ENCODE measurements around the gene TBC1D22A. TPM values are rescaled to one million over a fixed set of nuclear protein-coding genes. Genes with fewer than 3 reads are reported as not detected.

Gene TBC1D22A
- total RNA-seq, 1 experiment from 2014 or later, result 20.9 TPM

GRCh38 chr22:47000888-47001287 is 238.4 kb downstream of the TBC1D22A start (continued):
- TF ChIP-seq, protein P1, sequence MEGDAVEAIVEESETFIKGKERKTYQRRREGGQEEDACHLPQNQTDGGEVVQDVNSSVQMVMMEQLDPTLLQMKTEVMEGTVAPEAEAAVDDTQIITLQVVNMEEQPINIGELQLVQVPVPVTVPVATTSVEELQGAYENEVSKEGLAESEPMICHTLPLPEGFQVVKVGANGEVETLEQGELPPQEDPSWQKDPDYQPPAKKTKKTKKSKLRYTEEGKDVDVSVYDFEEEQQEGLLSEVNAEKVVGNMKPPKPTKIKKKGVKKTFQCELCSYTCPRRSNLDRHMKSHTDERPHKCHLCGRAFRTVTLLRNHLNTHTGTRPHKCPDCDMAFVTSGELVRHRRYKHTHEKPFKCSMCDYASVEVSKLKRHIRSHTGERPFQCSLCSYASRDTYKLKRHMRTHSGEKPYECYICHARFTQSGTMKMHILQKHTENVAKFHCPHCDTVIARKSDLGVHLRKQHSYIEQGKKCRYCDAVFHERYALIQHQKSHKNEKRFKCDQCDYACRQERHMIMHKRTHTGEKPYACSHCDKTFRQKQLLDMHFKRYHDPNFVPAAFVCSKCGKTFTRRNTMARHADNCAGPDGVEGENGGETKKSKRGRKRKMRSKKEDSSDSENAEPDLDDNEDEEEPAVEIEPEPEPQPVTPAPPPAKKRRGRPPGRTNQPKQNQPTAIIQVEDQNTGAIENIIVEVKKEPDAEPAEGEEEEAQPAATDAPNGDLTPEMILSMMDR (IDR thresholded peaks at IDR 0.05 in 2 of 3, conservative IDR thresholded peaks at IDR 0.05 in 1 of 3; ENCODE audit: borderline replicate concordance in 1 of 3, insufficient read depth in 1 of 3, low read depth in 2 of 3, low read length in 2 of 3), result no peak
- TF ChIP-seq POLR2AphosphoS5 (IDR thresholded peaks at IDR 0.05; ENCODE audit: low read depth, low read length) (no peak), SP1 (IDR thresholded peaks at IDR 0.05; ENCODE audit: low read depth) (no peak), ATF3 (IDR thresholded peaks at IDR 0.05) (no peak), YY1 (IDR thresholded peaks at IDR 0.05; ENCODE audit: extremely low read depth, insufficient replicate concordance, low read depth, low read length) (no peak), EZH2 (IDR thresholded peaks at IDR 0.05) (no peak), JUND (IDR thresholded peaks at IDR 0.05) (no peak)

GRCh38 chr22:47001288-47001687 is 238.8 kb downstream of the TBC1D22A start:
- H3K27ac ChIP-seq (ENCODE audit: low read depth, low read length), result no peak overlapping the region
- ATAC-seq (no peak), DNase-seq (ENCODE audit: low read depth, low spot score) (no peak)
- intact Hi-C loops (cut with micrococcal nuclease), result no loop called here
- H2AFZ ChIP-seq (ENCODE audit: low read depth, low read length, poor library complexity, severe bottlenecking), result no peak overlapping the region
- no peak overlapping the region for H3K9ac ChIP-seq (ENCODE audit: low read length)
- ChIA-PET CTCF (no interaction called here), RAD21 (ENCODE audit: low non-redundant PET in 1 of 2, low total read pairs in 2 of 2, uncharacterized antibody in 2 of 2, unreplicated experiment in 2 of 2) (no interaction called here), POLR2A (no interaction called here)
- H3K4me1 ChIP-seq (ENCODE audit: control insufficient read depth in 1 of 2, insufficient read depth in 2 of 2, low read length in 2 of 2), result peaks cover 3 to 16% of the 10 kb centered on the region in 2 experiments; a peak in 3 of 4 replicates
- H3K36me3 ChIP-seq (ENCODE audit: control insufficient read depth in 1 of 2, insufficient read depth in 2 of 2, low read length in 2 of 2), result no peaks in the 10 kb centered on the region
- H3K4me2 ChIP-seq (ENCODE audit: low read length), result no peak overlapping the region
- no peak overlapping the region for H3K4me3 ChIP-seq (replicated peaks in 1 of 2; ENCODE audit: low read depth in 1 of 2, low read length in 2 of 2)
- H3K9me2 ChIP-seq (ENCODE audit: insufficient read depth), result no peaks in the 10 kb centered on the region
- H3K79me2 ChIP-seq (ENCODE audit: insufficient read depth, low read length), result no peaks in the 10 kb centered on the region
- no TSS peak for BruUV-seq (replicated peaks)
- H3K9me3 ChIP-seq (ENCODE audit: control insufficient read depth in 1 of 2, insufficient read depth in 1 of 2, low read depth in 1 of 2, low read length in 2 of 2), result no peaks in the 10 kb centered on the region
- no peaks in the 10 kb centered on the region for H4K20me1 ChIP-seq (ENCODE audit: insufficient read depth)
- H3K27me3 ChIP-seq (ENCODE audit: insufficient read depth, low read length), result no peaks in the 10 kb centered on the region
- TF ChIP-seq, protein P2, sequence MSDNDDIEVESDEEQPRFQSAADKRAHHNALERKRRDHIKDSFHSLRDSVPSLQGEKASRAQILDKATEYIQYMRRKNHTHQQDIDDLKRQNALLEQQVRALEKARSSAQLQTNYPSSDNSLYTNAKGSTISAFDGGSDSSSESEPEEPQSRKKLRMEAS (IDR thresholded peaks at IDR 0.05), result no peak
- TF ChIP-seq EGR1 (IDR thresholded peaks at IDR 0.05; ENCODE audit: low read depth) (no peak), EZH2 (IDR thresholded peaks at IDR 0.05) (no peak), EZH2phosphoT487 (IDR thresholded peaks at IDR 0.05; ENCODE audit: borderline replicate concordance) (no peak), ELF1 (IDR thresholded peaks at IDR 0.05; ENCODE audit: borderline replicate concordance, low read depth) (no peak), ZFX (IDR thresholded peaks at IDR 0.05) (no peak), CEBPB (IDR thresholded peaks at IDR 0.05; ENCODE audit: low read depth) (no peak), POLR2AphosphoS5 (IDR thresholded peaks at IDR 0.05; ENCODE audit: low read depth, low read length) (no peak), ZNF274 (IDR thresholded peaks at IDR 0.05; ENCODE audit: low read depth, low read length) (no peak), ZBTB33 (IDR thresholded peaks at IDR 0.05; ENCODE audit: extremely low read depth, insufficient replicate concordance, low read length) (no peak), SRF (IDR thresholded peaks at IDR 0.05; ENCODE audit: low read depth) (no peak), SIN3A (IDR thresholded peaks at IDR 0.05; ENCODE audit: low read depth) (no peak), ATF3 (IDR thresholded peaks at IDR 0.05) (no peak)
- TF ChIP-seq, protein P1 (IDR thresholded peaks at IDR 0.05 in 2 of 3, conservative IDR thresholded peaks at IDR 0.05 in 1 of 3; ENCODE audit: borderline replicate concordance in 1 of 3, insufficient read depth in 1 of 3, low read depth in 2 of 3, low read length in 2 of 3), result no peak
